Left lung (tissue), 10 donors: ENCODE results near the gene SAMD4B. TPM values are rescaled to one million over a fixed set of nuclear protein-coding genes. Genes with fewer than 3 reads are reported as not detected.

Source experiments
- ATAC-seq: fragments of 200-7000 bp; cut with Tn5 transposase; one replicate; pipeline ENCODE4 v1.9.1; 2020; ENCODE audit warnings: moderate library complexity
- DNase-seq, 4 donors: peaks; one replicate each; pipeline ENCODE4 v3.0.0-alpha.2; 2013 to 2020
- H3K27ac ChIP-seq, 2 donors: fragments of 200-600 bp; sonication (generic) in 1 of 2; one replicate each; pipeline versions ENCODE4 v1.5.0 to v1.8.0; 2020 to 2021
- H3K27me3 ChIP-seq, 2 donors: fragments of 200-600 bp; sonication (generic) in 1 of 2; one replicate each; pipeline versions ENCODE4 v1.5.0 to v1.8.0; 2020 to 2021
- H3K36me3 ChIP-seq, 2 donors: fragments of 200-600 bp; sonication (generic) in 1 of 2; one replicate each; pipeline versions ENCODE4 v1.5.0 to v1.8.0; 2020 to 2021
- H3K4me1 ChIP-seq, 2 donors: fragments of 200-600 bp; one replicate each; pipeline ENCODE4 v1.8.0; 2021
- H3K4me3 ChIP-seq, 2 donors: fragments of 200-600 bp; sonication (generic) in 1 of 2; one replicate each; pipeline versions ENCODE4 v1.5.0 to v1.8.0; 2020 to 2021; ENCODE audit warnings: mild to moderate bottlenecking in 1 of 2
- H3K9me3 ChIP-seq, 2 donors: fragments of 200-600 bp; sonication (generic) in 1 of 2; one replicate each; pipeline versions ENCODE4 v1.5.0 to v1.8.0; 2020 to 2021
- intact Hi-C, 2 donors: fragments of 100-400 bp; cut with DNase I; formaldehyde crosslinking; loops; one replicate each; pipeline versions ENCODE4 v1.11.2 to v1.14.2; 2022
- polyA plus RNA-seq, 6 donors: library from polyadenylated mRNA; unstranded; fragments of 120-200 nt; gene quantifications; one replicate each; pipeline ENCODE4 v1.2.1, GENCODE V29; 2013; ENCODE audit not compliant: insufficient read length in 6 of 6
- total RNA-seq, 2 donors: library from RNA; stranded (reverse); fragmentation: NEBNext Ultra II Directional; extraction: Animal tissue kit (Norgen Biotek cat#: 25700); gene quantifications; one replicate each; pipeline ENCODE4 v1.2.1, GENCODE V29; 2021
- TF ChIP-seq, protein P1 (sequence below), 2 donors: fragments of 200-600 bp; sonication (generic) in 1 of 2; IDR thresholded peaks; one replicate each; pipeline versions ENCODE4 v1.5.0 to v1.8.0; 2021; ENCODE audit warnings: antibody characterized with exemption in 2 of 2
- donor health status: DM: no; HTN: yes; CAD: no.
- donor health status: DM: no; HTN: no; CAD: no.

The SAMD4B gene
- total and polyA plus RNA-seq, 8 donors, result 74.1 to 127 (median 107) TPM

GRCh38 chr19:39370735-39371134 lies 28.5 kb downstream of the SAMD4B start:
- DNase-seq (no peak), ATAC-seq (no peak)
- peaks cover 13 to 18% of the 10 kb centered on the region in 2 donors for H3K4me1 ChIP-seq
- no peaks in the 10 kb centered on the region for H3K9me3 ChIP-seq
- H3K27ac ChIP-seq, result no peak overlapping the region
- peaks cover 0 to 97% of the 10 kb centered on the region in 2 donors for H3K36me3 ChIP-seq
- no peak overlapping the region for H3K4me3 ChIP-seq
- intact Hi-C loops, result no loop called here
- H3K27me3 ChIP-seq, result no peaks in the 10 kb centered on the region
- TF ChIP-seq, protein P1, sequence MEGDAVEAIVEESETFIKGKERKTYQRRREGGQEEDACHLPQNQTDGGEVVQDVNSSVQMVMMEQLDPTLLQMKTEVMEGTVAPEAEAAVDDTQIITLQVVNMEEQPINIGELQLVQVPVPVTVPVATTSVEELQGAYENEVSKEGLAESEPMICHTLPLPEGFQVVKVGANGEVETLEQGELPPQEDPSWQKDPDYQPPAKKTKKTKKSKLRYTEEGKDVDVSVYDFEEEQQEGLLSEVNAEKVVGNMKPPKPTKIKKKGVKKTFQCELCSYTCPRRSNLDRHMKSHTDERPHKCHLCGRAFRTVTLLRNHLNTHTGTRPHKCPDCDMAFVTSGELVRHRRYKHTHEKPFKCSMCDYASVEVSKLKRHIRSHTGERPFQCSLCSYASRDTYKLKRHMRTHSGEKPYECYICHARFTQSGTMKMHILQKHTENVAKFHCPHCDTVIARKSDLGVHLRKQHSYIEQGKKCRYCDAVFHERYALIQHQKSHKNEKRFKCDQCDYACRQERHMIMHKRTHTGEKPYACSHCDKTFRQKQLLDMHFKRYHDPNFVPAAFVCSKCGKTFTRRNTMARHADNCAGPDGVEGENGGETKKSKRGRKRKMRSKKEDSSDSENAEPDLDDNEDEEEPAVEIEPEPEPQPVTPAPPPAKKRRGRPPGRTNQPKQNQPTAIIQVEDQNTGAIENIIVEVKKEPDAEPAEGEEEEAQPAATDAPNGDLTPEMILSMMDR (IDR thresholded peaks at IDR 0.05), result no peak

DNA sequence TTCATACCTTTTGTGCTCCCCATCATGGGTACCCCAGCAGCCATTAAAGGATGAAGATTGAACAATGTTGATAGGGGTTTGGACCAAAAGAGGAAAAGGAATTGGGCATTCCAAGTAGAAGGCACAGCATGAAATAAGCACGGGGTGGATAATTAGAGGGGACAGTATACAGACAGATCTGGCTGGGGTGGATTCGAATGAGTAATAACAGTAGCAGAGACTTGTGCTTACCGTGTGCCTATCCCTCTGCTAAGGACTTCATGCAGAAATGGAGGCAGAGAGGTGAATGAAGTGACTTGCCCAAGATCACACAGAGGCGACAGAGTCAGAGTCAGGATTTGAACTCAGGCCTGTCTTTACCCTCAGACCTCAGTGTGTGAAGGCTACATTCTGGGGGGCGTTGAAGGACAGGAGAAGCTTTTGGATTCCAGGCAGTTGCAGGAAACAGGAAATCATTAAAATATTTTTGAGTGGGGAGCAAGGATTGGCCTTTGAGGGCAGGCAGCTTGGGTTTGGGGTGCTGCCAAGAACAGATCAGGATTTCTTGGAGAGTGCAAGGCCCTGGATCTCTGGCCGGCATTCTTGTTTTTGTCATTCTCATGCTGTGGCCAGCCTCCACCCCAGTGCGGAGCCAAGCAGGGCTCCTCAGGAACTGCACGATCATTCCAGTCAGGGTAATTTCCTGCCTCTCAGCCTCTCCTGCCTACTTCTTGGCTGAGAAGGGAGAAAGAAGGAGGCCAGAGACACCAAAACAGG lies 30.0 kb downstream of the SAMD4B start:
- no peaks in the 10 kb centered on the region for H3K9me3 ChIP-seq
- peak overlapping the region; percentile 80 to 89 for H3K27ac ChIP-seq
- H3K36me3 ChIP-seq, result peaks cover 0 to 99% of the 10 kb centered on the region in 2 donors
- no peak overlapping the region for H3K4me3 ChIP-seq
- TF ChIP-seq, protein P1 (IDR thresholded peaks at IDR 0.05), result no peak
- DNase-seq, result peak in 3 of 4 donors; percentile 74 to 95 (median 91)
- ATAC-seq, result peak; percentile 89
- peaks cover 13 to 18% of the 10 kb centered on the region in 2 donors for H3K4me1 ChIP-seq
- H3K27me3 ChIP-seq, result no peaks in the 10 kb centered on the region
- intact Hi-C loops, result no loop called here

- peaks cover 0 to 99% of the 10 kb centered on the region in 2 donors for H3K36me3 ChIP-seq
- H3K27ac ChIP-seq, result peak overlapping the region; percentile 80 to 89
- ATAC-seq, result peak; percentile 7
- H3K27me3 ChIP-seq, result no peaks in the 10 kb centered on the region
- peak in 1 of 4 donors; percentile 33 for DNase-seq
- H3K4me1 ChIP-seq, result peaks cover 13 to 18% of the 10 kb centered on the region in 2 donors
- no peak overlapping the region for H3K4me3 ChIP-seq
- H3K9me3 ChIP-seq, result no peaks in the 10 kb centered on the region
- TF ChIP-seq, protein P1 (IDR thresholded peaks at IDR 0.05), result no peak
- intact Hi-C loops, result no loop called here
Measured at GRCh38 chr19:39372941-39373340, 30.7 kb downstream of the SAMD4B start.

DNA sequence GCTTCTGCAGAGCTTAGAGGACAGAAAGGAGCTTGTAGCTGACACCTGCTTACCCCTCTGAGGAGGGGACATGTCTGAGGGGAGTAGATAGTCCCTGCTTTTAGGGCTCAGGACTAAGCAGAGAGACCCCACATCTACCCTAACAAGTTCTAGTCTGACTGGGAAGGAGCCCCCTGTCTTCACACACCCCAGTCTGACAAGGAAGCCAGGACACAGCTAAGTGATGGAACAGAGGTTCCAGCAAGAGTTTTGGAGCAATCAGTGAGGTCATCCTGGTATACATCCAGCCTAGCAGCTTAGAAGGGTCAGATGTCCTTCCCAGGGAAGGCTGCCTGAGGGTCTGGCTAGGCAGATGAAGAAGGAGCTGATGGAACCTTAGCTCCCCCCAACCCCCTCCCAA lies 33.7 kb downstream of the SAMD4B start:
- Histone ChIP-seq H3K36me3 (peaks cover 0 to 99% of the 10 kb centered on the region in 2 donors), H3K4me1 (peaks cover 13 to 18% of the 10 kb centered on the region in 2 donors), H3K27ac (no peak overlapping the region), H3K9me3 (no peaks in the 10 kb centered on the region), H3K4me3 (no peak overlapping the region), H3K27me3 (no peaks in the 10 kb centered on the region)
- no peak for DNase-seq
- TF ChIP-seq, protein P1 (IDR thresholded peaks at IDR 0.05), result no peak
- intact Hi-C loops, result no loop called here
- ATAC-seq, result no peak
